Kidney (tissue), 14 donors: ENCODE measurements around the gene TXNDC11. TPM values are rescaled to one million over a fixed set of nuclear protein-coding genes. Genes with fewer than 3 reads are reported as not detected.

Experiments used
- DNase-seq, 5 donors: peaks; one replicate each; pipeline ENCODE4 v3.0.0-alpha.2; 2013 to 2020
- FAIRE-seq: peaks from 2 replicates; lab custom pipeline; 2012; peaks lifted over from hg19 to GRCh38; lab: Jason Lieb, UNC
- H3K27ac ChIP-seq, 2 donors: one replicate each; pipeline ENCODE4 v1.7.0; 2013; ENCODE audit warnings: low read depth in 2 of 2, low read length in 2 of 2, inconsistent platforms in 1 of 2
- H3K27me3 ChIP-seq: one replicate; pipeline ENCODE4 v1.7.1; 2013; ENCODE audit warnings: low read length, inconsistent platforms; ENCODE audit not compliant: control insufficient read depth, insufficient read depth
- H3K36me3 ChIP-seq, 3 donors: one replicate each; pipeline versions ENCODE4 v1.7.0 to v1.7.1; 2013; ENCODE audit warnings: low read length in 3 of 3, control low read depth in 1 of 3, inconsistent platforms in 1 of 3; ENCODE audit not compliant: insufficient read depth in 3 of 3, control insufficient read depth in 2 of 3
- H3K4me1 ChIP-seq, 3 donors: one replicate each; pipeline versions ENCODE4 v1.7.0 to v1.7.1; 2013; ENCODE audit warnings: low read length in 3 of 3, inconsistent platforms in 1 of 3, low read depth in 1 of 3; ENCODE audit not compliant: control insufficient read depth in 2 of 3, insufficient read depth in 2 of 3
- H3K4me3 ChIP-seq, 3 donors: one replicate each; pipeline versions ENCODE4 v1.7.0 to v1.8.1; 2013; ENCODE audit warnings: low read length in 3 of 3, control low read depth in 1 of 3, inconsistent platforms in 1 of 3
- H3K9ac ChIP-seq, 3 donors: one replicate each; pipeline versions ENCODE4 v1.7.0 to v1.7.1; 2013; ENCODE audit warnings: low read length in 3 of 3, control low read depth in 1 of 3, inconsistent platforms in 1 of 3
- H3K9me3 ChIP-seq, 3 donors: one replicate each; pipeline versions ENCODE4 v1.7.0 to v1.7.1; 2013; ENCODE audit warnings: low read length in 3 of 3, control low read depth in 1 of 3, inconsistent platforms in 1 of 3; ENCODE audit not compliant: control insufficient read depth in 2 of 3, insufficient read depth in 1 of 3
- intact Hi-C: fragments of 100-400 bp; cut with DNase I; formaldehyde crosslinking; loops from one replicate; pipeline ENCODE4 v1.11.1; 2022
- polyA plus RNA-seq: library from polyadenylated mRNA; stranded (reverse); fragments of 350-450 nt; fragmentation: Illumina TruSeq; extraction: RNeasy Lipid Tissue Mini Kit (QIAGEN cat#74804); gene quantifications from one replicate; pipeline ENCODE4 v1.2.3, GENCODE V29; 2014; ENCODE audit warnings: low read depth, low replicate concordance; ENCODE audit not compliant: insufficient read depth
- total RNA-seq: library from RNA; stranded (reverse); fragmentation: NEBNext Ultra II Directional; extraction: Animal tissue kit (Norgen Biotek cat#: 25700); gene quantifications from one replicate; pipeline ENCODE4 v1.2.1, GENCODE V29; 2021
- TF ChIP-seq, protein P1 (sequence below): IDR thresholded peaks from 3 replicates; pipeline ENCODE4 v1.5.1; 2012; ENCODE audit warnings: mild to moderate bottlenecking, moderate library complexity, borderline replicate concordance; ENCODE audit not compliant: insufficient read depth; ENCODE audit errors: extremely low read depth
- donor health status: control.
- donor health status: control.
- donor health status: control.
- donor health status: control.
- donor health status: control.
- donor health status: DM: yes; HTN: yes; CAD: no.
- donor health status: Normal renal cell carcinoma (clear cell type).

Gene TXNDC11
- total and polyA plus RNA-seq, 2 donors from 2014 or later = 60.8 to 70.9 TPM

DNA sequence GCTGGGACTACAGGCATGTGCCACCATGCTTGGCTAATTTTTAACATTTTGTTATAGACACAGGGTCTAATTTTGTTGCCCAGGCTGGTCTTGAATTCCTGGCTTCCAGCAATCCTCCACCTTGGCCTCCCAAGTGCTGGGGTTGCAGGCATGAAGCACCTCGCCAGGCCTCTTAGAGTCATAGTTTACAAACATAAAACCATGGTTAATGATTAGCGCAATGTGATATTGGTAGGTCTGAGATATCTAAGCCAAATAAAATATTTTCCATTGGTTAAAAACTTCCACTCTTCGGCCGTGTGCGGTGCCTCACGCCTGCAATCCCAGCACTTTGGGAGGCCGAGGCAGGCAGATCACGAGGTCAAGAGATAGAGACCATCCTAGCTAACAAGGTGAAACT, 16.6 kb downstream of the TXNDC11 start:
- H3K4me3 ChIP-seq = no peak overlapping the region
- TF ChIP-seq, protein P1, sequence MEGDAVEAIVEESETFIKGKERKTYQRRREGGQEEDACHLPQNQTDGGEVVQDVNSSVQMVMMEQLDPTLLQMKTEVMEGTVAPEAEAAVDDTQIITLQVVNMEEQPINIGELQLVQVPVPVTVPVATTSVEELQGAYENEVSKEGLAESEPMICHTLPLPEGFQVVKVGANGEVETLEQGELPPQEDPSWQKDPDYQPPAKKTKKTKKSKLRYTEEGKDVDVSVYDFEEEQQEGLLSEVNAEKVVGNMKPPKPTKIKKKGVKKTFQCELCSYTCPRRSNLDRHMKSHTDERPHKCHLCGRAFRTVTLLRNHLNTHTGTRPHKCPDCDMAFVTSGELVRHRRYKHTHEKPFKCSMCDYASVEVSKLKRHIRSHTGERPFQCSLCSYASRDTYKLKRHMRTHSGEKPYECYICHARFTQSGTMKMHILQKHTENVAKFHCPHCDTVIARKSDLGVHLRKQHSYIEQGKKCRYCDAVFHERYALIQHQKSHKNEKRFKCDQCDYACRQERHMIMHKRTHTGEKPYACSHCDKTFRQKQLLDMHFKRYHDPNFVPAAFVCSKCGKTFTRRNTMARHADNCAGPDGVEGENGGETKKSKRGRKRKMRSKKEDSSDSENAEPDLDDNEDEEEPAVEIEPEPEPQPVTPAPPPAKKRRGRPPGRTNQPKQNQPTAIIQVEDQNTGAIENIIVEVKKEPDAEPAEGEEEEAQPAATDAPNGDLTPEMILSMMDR = no peak
- FAIRE-seq = no peak
- intact Hi-C loops = no loop called here
- DNase-seq = no peak
- no peaks in the 10 kb centered on the region for H3K9me3 ChIP-seq
- H3K9ac ChIP-seq = no peak overlapping the region
- H3K36me3 ChIP-seq = peaks cover 3 to 50% (median 12%) of the 10 kb centered on the region in 3 donors
- peaks cover 0 to 16% (median 6%) of the 10 kb centered on the region in 3 donors for H3K4me1 ChIP-seq
- H3K27ac ChIP-seq = peak overlapping the region; percentile 47 to 60
- H3K27me3 ChIP-seq = no peaks in the 10 kb centered on the region

DNA sequence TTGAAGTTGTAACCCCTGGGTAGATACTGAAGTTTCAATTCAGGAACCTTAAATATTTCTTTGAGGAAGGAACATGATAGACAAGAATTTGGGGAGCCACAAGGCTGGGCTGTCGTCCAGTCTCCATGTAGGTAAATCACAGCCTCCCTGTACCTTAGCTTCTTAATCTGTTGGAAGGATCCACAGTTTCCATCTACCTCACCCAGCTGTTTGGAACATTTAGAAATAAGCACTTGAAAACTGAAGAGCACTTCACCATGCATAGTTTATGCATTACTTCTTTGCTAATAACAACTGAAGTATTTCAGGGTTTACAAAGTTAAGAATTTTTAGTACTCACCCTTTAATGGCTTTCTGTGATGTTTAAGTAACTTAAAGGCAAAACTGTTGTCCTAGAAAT, 17.2 kb downstream of the TXNDC11 start:
- TF ChIP-seq, protein P1 = no peak
- H3K4me1 ChIP-seq = peaks cover 0 to 12% (median 6%) of the 10 kb centered on the region in 3 donors
- H3K27ac ChIP-seq = peak overlapping the region; percentile 47 to 60
- H3K9me3 ChIP-seq = no peaks in the 10 kb centered on the region
- H3K9ac ChIP-seq = no peak overlapping the region
- H3K36me3 ChIP-seq = peaks cover 3 to 50% (median 12%) of the 10 kb centered on the region in 3 donors
- intact Hi-C loops = no loop called here
- FAIRE-seq = no peak
- DNase-seq = no peak
- no peak overlapping the region for H3K4me3 ChIP-seq
- no peaks in the 10 kb centered on the region for H3K27me3 ChIP-seq

DNA sequence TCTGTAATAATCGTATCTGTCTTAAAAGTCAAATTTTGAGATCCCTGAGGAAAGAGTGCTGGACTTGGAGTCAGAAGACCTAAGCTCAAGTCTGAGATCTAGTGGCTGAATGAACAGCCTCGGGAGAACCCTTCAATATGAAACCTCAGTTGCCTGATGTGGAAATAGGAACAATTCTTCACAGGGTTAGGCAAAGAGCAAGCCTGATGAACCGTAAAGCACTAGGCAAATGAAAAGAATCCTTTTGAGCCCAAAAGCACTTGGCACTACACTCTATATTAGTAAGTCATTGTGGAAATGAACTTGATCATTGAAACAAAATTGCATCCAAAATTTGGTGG, 20.2 kb downstream of the TXNDC11 start:
- H3K27me3 ChIP-seq = no peaks in the 10 kb centered on the region
- DNase-seq (no peak), FAIRE-seq (no peak)
- TF ChIP-seq, protein P1 = no peak
- no peaks in the 10 kb centered on the region for H3K9me3 ChIP-seq
- peak overlapping the region in 1 of 2 donors; percentile 9 for H3K27ac ChIP-seq
- no peak overlapping the region for H3K4me3 ChIP-seq
- intact Hi-C loops = no loop called here
- peaks cover 0 to 32% (median 7%) of the 10 kb centered on the region in 3 donors for H3K36me3 ChIP-seq
- no peak overlapping the region for H3K9ac ChIP-seq
- H3K4me1 ChIP-seq = peaks cover 0 to 17% (median 6%) of the 10 kb centered on the region in 3 donors

DNA sequence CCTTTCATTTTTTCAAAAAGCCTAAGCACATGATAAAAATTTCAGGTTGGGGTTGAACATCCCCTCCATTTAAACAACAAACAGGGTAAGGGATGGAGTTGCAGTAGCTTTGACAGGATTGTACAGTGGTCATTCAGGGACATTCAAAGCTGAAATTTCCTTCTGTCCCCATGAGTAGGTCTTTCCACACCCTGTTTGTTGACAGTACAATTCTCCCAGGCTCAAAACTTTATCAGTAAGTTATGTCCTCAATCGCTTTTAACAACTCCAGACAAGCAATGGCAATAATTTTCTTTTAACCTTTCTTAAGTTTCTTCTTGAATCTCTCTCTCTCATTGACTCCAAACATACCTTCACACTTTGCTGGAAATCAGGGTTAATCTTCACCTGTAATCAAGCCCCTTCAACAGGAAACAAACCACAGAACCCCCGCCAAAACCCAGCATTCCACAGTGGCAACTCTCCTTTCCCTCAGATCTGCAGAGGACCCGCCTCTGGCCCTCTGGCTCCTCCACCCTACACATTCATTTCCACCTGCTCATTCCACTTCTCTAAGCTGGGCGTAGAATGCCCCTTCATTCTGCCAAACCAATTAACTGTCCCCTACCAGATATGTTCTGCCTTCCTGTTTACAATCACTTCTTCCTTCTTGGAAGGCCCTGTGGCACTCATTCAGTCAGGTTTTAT, 20.7 kb downstream of the TXNDC11 start:
- no peaks in the 10 kb centered on the region for H3K9me3 ChIP-seq
- no peaks in the 10 kb centered on the region for H3K27me3 ChIP-seq
- peak overlapping the region in 1 of 2 donors; percentile 9 for H3K27ac ChIP-seq
- no peak overlapping the region for H3K4me3 ChIP-seq
- H3K36me3 ChIP-seq = peaks cover 0 to 32% (median 7%) of the 10 kb centered on the region in 3 donors
- no peak for FAIRE-seq
- intact Hi-C loops = no loop called here
- TF ChIP-seq, protein P1 = no peak
- peaks cover 0 to 17% (median 6%) of the 10 kb centered on the region in 3 donors for H3K4me1 ChIP-seq
- no peak overlapping the region for H3K9ac ChIP-seq
- DNase-seq = peak in 1 of 5 donors; percentile 35
